Neuronal stem cell (in vitro differentiated cells): Measurements from ENCODE around the gene MEGF11.
A peak's percentile ranks its signal among the peaks of the same experiment; 100 is the strongest.

ENCODE experiments used
- DNase-seq: peaks from one replicate; pipeline ENCODE4 v3.0.0-alpha.2; 2013; ENCODE audit warnings: low spot score
- H2AFZ ChIP-seq: one replicate; pipeline ENCODE4 v1.6.1; 2013; ENCODE audit warnings: mild to moderate bottlenecking, low read length, inconsistent platforms
- H2AK5ac ChIP-seq: 2 replicates; pipeline ENCODE4 v1.6.1; 2013; ENCODE audit warnings: low read depth, mild to moderate bottlenecking, inconsistent platforms, low read length, moderate library complexity, mixed read lengths
- H2BK120ac ChIP-seq: 2 replicates; pipeline ENCODE4 v1.6.1; 2013; ENCODE audit warnings: low read depth, mild to moderate bottlenecking, inconsistent platforms, low read length, moderate library complexity, mixed read lengths
- H2BK12ac ChIP-seq: one replicate; pipeline ENCODE4 v1.6.1; 2013; ENCODE audit warnings: low read length, inconsistent platforms
- H2BK15ac ChIP-seq: 2 replicates; pipeline ENCODE4 v1.6.1; 2013; ENCODE audit warnings: mild to moderate bottlenecking, low read length, inconsistent platforms, mixed read lengths
- H2BK5ac ChIP-seq: one replicate; pipeline ENCODE4 v1.6.1; 2013; ENCODE audit warnings: inconsistent platforms, mild to moderate bottlenecking, low read length, moderate library complexity
- H3K14ac ChIP-seq: one replicate; pipeline ENCODE4 v1.6.1; 2013; ENCODE audit warnings: low read length, inconsistent platforms
- H3K18ac ChIP-seq: 2 replicates; pipeline ENCODE4 v1.6.1; 2013; ENCODE audit warnings: low read length, inconsistent platforms
- H3K23ac ChIP-seq: 2 replicates; pipeline ENCODE4 v1.6.1; 2013; ENCODE audit warnings: low read depth, mild to moderate bottlenecking, mixed read lengths, low read length, inconsistent platforms; ENCODE audit not compliant: poor library complexity
- H3K27ac ChIP-seq: replicated peaks from 3 replicates; pipeline ENCODE4 v1.5.1; 2013; ENCODE audit warnings: low read length, inconsistent platforms
- H3K27me3 ChIP-seq, 3 experiments: 2 replicates each; pipeline ENCODE4 v1.6.1; 2013; ENCODE audit warnings: low read length in 3 of 3, mild to moderate bottlenecking in 2 of 3, inconsistent platforms in 1 of 3, low read depth in 1 of 3, mixed read lengths in 1 of 3, moderate library complexity in 1 of 3; ENCODE audit not compliant: control insufficient read depth in 3 of 3, insufficient read depth in 3 of 3
- H3K36me3 ChIP-seq, 2 donors: replicated peaks in 1 of 2; 2 replicates each; pipeline ENCODE4 v1.6.1; 2013; ENCODE audit warnings: low read length in 2 of 2; ENCODE audit not compliant: control insufficient read depth in 2 of 2, insufficient read depth in 2 of 2
- H3K4ac ChIP-seq: 2 replicates; pipeline ENCODE4 v1.6.1; 2013; ENCODE audit warnings: inconsistent platforms, mild to moderate bottlenecking, low read length, moderate library complexity
- H3K4me1 ChIP-seq, 2 donors: 1 replicate in 1 of 2; 2 replicates in 1 of 2; pipeline ENCODE4 v1.6.1; 2013; ENCODE audit warnings: low read length in 2 of 2, low read depth in 1 of 2; ENCODE audit not compliant: control insufficient read depth in 2 of 2, insufficient read depth in 1 of 2
- H3K4me2 ChIP-seq: one replicate; pipeline ENCODE4 v1.6.1; 2013; ENCODE audit warnings: mild to moderate bottlenecking, low read length, inconsistent platforms; ENCODE audit not compliant: insufficient read depth, poor library complexity, severe bottlenecking
- H3K4me3 ChIP-seq, 2 donors: 2 replicates each; pipeline ENCODE4 v1.5.1; 2013; ENCODE audit warnings: low read length in 2 of 2, mild to moderate bottlenecking in 2 of 2, inconsistent platforms in 1 of 2, moderate library complexity in 1 of 2
- H3K79me1 ChIP-seq: one replicate; pipeline ENCODE4 v1.6.1; 2013; ENCODE audit warnings: low read depth, mild to moderate bottlenecking, inconsistent platforms, low read length, moderate library complexity
- H3K9ac ChIP-seq: one replicate; pipeline ENCODE4 v1.6.1; 2013; ENCODE audit warnings: mild to moderate bottlenecking, low read depth, low read length, inconsistent platforms; ENCODE audit not compliant: poor library complexity
- H3K9me3 ChIP-seq, 2 donors: replicated peaks in 1 of 2; 2 replicates each; pipeline versions ENCODE3 to v1.6.1; 2013; ENCODE audit warnings: low read length in 2 of 2, mild to moderate bottlenecking in 2 of 2, inconsistent platforms in 1 of 2, low read depth in 1 of 2, mixed read lengths in 1 of 2, moderate library complexity in 1 of 2; ENCODE audit not compliant: control insufficient read depth in 2 of 2, insufficient read depth in 1 of 2
- H4K8ac ChIP-seq: one replicate; pipeline ENCODE4 v1.6.1; 2013; ENCODE audit warnings: low read depth, mild to moderate bottlenecking, inconsistent platforms, low read length, moderate library complexity
- H4K91ac ChIP-seq: one replicate; pipeline ENCODE4 v1.6.1; 2013; ENCODE audit warnings: low read length, low read depth, mild to moderate bottlenecking, inconsistent platforms; ENCODE audit not compliant: poor library complexity
- WGBS, 2 donors: extraction: QIAGEN DNeasy Blood & Tissue Kit; methylation state at CpG; one replicate each; pipeline ENCODE4 v1.1.7; 2013; ENCODE audit warnings: missing lambda C conversion rate in 2 of 2, mixed read lengths in 1 of 2; ENCODE audit not compliant: insufficient read length in 2 of 2, insufficient replicate concordance in 1 of 2; ENCODE audit errors: extremely low coverage in 2 of 2; 5-methylcytosine and 5-hydroxymethylcytosine counted together

MEGF11 gene

DNA sequence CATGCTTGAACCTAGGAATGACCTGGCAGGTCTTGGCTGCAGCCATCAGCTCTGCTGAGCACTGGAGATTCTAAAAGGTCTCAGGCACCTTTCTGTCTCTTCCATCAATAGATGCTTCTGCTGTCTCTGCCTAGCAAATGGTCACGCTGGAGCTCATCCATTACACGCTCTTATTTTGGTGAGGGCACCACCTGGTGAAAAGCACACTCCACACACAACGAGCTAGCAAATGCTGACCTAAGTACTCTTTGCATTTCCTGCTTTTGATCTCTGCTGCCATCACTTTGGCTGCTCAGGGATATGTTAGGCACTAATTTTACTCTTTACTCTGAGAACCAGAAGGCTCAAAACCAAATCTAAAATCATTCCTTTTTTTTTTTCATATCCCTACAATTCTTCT lies 293.0 kb downstream of the MEGF11 start:
- no peak overlapping the region for H2BK15ac ChIP-seq

DNA sequence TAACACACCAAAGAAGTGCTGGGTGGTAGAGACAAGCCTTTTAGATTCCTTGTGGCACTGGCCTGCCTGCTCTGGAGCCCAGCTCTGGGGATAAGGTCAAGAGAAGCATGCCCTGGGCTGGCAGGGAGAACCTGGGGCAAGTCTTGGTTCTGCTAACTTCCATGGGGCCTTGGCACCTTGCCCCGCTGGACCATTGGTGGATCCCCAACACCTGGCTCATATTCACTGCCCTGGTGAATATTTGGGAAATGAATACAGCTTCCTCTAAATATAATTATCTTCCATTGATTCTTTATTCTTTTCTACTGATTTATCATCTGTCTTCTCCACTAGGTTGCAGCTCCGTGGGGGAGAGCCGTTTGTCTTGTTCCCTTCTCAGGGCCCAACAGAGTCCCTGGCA lies 294.7 kb downstream of the MEGF11 start:
- Histone ChIP-seq H2BK15ac (no peak overlapping the region), H3K9me3 (no peaks in the 10 kb centered on the region), H2AFZ (no peak overlapping the region), H3K4me1 (peaks cover 0 to 5% of the 10 kb centered on the region in 2 donors), H3K36me3 (no peaks in the 10 kb centered on the region), H3K14ac (no peak overlapping the region), H3K4ac (no peak overlapping the region), H4K91ac (no peak overlapping the region), H4K8ac (no peak overlapping the region), H3K79me1 (no peaks in the 10 kb centered on the region), H2BK120ac (no peak overlapping the region), H3K4me2 (no peak overlapping the region), H3K4me3 (no peak overlapping the region), H2BK12ac (no peak overlapping the region), H3K18ac (no peak overlapping the region), H3K27me3 (peaks cover 0 to 5% (median 0%) of the 10 kb centered on the region in 3 experiments), H3K27ac (no peak overlapping the region), H2AK5ac (no peak overlapping the region), H3K9ac (no peak overlapping the region), H2BK5ac (no peak overlapping the region), H3K23ac (no peak overlapping the region)
- WGBS, 2 donors = no CpG with 5 or more reads among the region's 3 CpGs
- DNase-seq = no peak

More for the DNA sequence above, 293.0 kb downstream of the MEGF11 start:
- Histone ChIP-seq H4K91ac (no peak overlapping the region), H3K4me3 (no peak overlapping the region), H3K23ac (no peak overlapping the region), H2BK12ac (no peak overlapping the region), H3K9ac (no peak overlapping the region), H3K4me2 (no peak overlapping the region), H2AFZ (no peak overlapping the region), H3K36me3 (no peaks in the 10 kb centered on the region), H4K8ac (no peak overlapping the region), H2BK120ac (no peak overlapping the region), H2AK5ac (no peak overlapping the region), H3K27me3 (peaks cover 0 to 11% (median 0%) of the 10 kb centered on the region in 3 experiments), H3K14ac (no peak overlapping the region), H3K27ac (no peak overlapping the region), H3K79me1 (no peaks in the 10 kb centered on the region), H3K18ac (no peak overlapping the region), H3K9me3 (no peaks in the 10 kb centered on the region), H2BK5ac (no peak overlapping the region), H3K4me1 (peaks cover 0 to 3% of the 10 kb centered on the region in 2 donors), H3K4ac (no peak overlapping the region)
- no CpG with 5 or more reads among the region's 3 CpGs for WGBS, 2 donors
- no peak for DNase-seq

DNA sequence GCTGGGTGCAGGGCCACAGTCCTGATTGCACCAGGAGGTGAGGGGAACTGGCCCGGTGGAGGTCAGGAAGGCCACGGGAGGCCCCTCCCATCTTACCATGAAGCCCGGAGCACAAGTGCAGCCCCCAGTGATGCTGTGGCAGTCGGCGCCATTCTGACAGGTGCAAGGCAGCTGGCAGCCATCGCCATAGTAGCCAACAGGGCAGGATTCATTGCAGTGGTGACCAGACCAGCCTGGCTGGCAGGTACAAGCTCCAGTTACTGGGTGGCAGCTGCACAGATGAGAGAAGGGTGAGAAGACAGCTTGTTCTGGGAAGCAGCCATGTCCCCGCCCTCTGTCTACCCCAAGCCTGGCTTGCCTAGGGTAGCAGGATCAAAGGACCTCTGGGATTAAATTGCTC lies 296.1 kb downstream of the MEGF11 start:
- Histone ChIP-seq H3K36me3 (no peaks in the 10 kb centered on the region), H2BK12ac (no peak overlapping the region), H3K27ac (no peak overlapping the region), H3K9ac (no peak overlapping the region), H3K79me1 (no peaks in the 10 kb centered on the region), H4K91ac (no peak overlapping the region), H3K14ac (no peak overlapping the region), H3K4me3 (no peak overlapping the region), H2BK120ac (no peak overlapping the region), H3K23ac (peak overlapping the region; percentile 48), H2AK5ac (no peak overlapping the region), H3K9me3 (no peaks in the 10 kb centered on the region), H4K8ac (no peak overlapping the region), H3K4me1 (peaks cover 0 to 3% of the 10 kb centered on the region in 2 donors), H3K4ac (no peak overlapping the region), H2BK5ac (no peak overlapping the region), H3K4me2 (no peak overlapping the region), H2BK15ac (no peak overlapping the region), H3K18ac (no peak overlapping the region), H3K27me3 (peaks cover 0 to 3% (median 0%) of the 10 kb centered on the region in 3 experiments), H2AFZ (no peak overlapping the region)
- no CpG with 5 or more reads among the region's 7 CpGs for WGBS, 2 donors
- DNase-seq = no peak

DNA sequence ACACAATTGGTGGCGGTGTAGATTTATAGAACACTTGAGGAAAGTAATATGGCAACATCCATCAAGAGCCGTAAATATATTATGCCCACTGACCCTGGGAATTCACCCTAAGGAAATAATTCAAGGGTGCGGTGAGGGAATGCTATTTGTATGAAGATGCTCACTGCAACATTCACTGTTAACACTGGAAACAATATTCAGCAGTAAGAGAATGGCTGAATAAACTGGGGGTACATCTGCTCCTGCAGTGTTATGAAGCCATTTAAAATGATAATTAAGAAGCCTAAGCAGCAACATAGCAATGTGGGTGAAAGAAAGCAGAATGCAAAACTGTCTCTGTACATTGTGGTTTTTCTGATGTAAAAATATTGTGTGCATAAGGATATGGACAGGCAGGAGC lies 296.7 kb downstream of the MEGF11 start:
- no peak overlapping the region for H4K8ac ChIP-seq
- H2AFZ ChIP-seq = no peak overlapping the region
- no peaks in the 10 kb centered on the region for H3K36me3 ChIP-seq
- no peak overlapping the region for H3K4me2 ChIP-seq
- H3K18ac ChIP-seq = no peak overlapping the region
- H3K9ac ChIP-seq = no peak overlapping the region
- no peak overlapping the region for H2AK5ac ChIP-seq
- WGBS, 2 donors = no CpG with 5 or more reads among the region's 3 CpGs
- H2BK15ac ChIP-seq = no peak overlapping the region
- H3K27ac ChIP-seq = no peak overlapping the region
- no peak overlapping the region for H3K4me3 ChIP-seq
- no peaks in the 10 kb centered on the region for H3K9me3 ChIP-seq
- H2BK5ac ChIP-seq = no peak overlapping the region
- peaks cover 0 to 3% (median 0%) of the 10 kb centered on the region in 3 experiments for H3K27me3 ChIP-seq
- H3K79me1 ChIP-seq = no peaks in the 10 kb centered on the region
- H3K4me1 ChIP-seq = peaks cover 0 to 3% of the 10 kb centered on the region in 2 donors
- H3K14ac ChIP-seq = no peak overlapping the region
- H4K91ac ChIP-seq = no peak overlapping the region
- no peak for DNase-seq
- H2BK120ac ChIP-seq = no peak overlapping the region
- H2BK12ac ChIP-seq = no peak overlapping the region
- no peak overlapping the region for H3K4ac ChIP-seq
- no peak overlapping the region for H3K23ac ChIP-seq
